Measurements from ENCODE around the gene SPAG16.
"Not testable (repeated sequence)": the region's sequence is repeated elsewhere in the genome, so short reads cannot be mapped to it uniquely, and the experiment has no call there.

The SPAG16 gene

DNA sequence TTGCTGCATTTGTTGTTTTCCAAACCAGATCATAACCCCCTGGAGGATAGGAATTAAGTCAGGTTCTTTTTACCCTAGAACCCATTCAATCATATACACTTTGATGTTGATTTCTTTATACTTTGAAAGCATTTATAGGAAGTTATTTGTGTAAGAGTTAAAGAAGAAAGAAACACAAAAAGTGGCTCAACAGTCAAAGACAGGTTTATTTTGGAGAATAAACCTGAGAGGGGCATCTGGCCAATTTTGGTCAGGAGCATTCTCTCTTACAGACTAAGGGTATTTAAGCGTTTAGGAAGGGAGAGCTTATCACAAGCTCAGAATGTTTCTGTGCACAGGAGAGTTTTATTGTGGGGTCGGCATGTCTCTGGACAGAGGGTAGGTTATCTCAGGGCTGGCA is 398.0 kb downstream of the SPAG16 start:
- no peak for TF ChIP-seq CTCF (conservative IDR thresholded peaks at IDR 0.05)
- H3K27ac ChIP-seq, result no peak overlapping the region

GRCh38 chr2:213688133-213688532 is 403.9 kb downstream of the SPAG16 start:
- TF ChIP-seq CTCF (conservative IDR thresholded peaks at IDR 0.05), result no peak
- H3K27ac ChIP-seq, result no peak overlapping the region

DNA sequence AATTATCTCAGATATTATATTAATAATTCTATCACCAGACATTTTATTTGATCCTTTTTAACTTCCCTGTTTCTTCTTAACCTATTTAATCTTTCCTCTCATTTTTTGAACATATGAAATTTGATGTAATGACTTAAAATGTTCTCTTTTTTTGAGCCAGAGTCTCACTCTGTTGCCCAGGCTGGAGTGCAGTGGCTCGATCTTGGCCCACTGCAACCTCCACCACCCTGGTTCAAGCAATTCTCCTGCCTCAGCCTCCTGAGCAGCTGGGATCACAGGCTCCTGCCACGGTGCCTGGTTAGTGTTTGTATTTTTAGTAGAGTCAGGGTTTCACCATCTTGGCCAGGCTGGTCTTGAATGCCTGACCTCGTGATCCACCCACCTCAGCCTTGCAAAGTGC is 404.6 kb downstream of the SPAG16 start:
- not testable (repeated sequence) for H3K27ac ChIP-seq

- TF ChIP-seq CTCF (conservative IDR thresholded peaks at IDR 0.05), result no peak
- H3K27ac ChIP-seq, result no peak overlapping the region
These were observed 405.3 kb downstream of the SPAG16 start for GRCh38 chr2:213689585-213689984.

DNA sequence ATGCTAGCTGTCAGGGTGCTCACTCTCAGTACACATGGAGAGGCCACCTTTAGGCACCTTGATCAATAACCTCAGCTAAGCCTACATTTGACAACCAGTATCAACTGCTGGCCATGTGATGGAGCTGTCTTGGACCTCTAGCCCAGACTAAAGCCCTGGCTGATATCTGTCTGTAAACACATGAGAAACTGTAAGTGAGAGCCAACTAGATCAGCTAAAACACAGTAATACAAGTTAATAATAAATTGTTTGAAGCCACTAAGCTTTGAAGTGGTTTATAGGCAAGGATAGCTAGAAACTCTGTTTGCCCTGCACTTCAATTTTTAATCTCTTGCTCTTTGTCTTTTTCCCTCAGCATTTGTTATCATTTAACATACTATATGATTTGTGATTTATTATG is 407.1 kb downstream of the SPAG16 start:
- no peak for TF ChIP-seq CTCF (conservative IDR thresholded peaks at IDR 0.05)

DNA sequence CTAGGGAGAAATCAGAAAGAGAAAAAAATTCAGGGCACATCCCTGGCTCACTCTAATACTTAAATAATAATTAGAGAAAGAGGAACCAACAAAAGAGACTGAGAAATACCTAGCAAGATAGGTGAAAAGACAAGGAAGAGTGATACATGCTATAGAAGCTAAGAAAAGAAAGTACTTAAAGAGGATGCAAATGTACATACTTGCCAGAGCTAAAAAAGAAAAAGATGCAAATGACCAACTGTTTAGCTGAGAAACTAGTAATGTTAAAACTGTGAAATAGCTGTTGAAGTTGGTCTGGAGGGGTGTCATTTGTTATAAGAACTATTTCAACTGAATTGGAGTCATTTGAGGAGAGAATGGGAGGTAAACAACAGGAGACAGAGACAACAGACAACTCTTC is 412.2 kb downstream of the SPAG16 start:
- no peak for TF ChIP-seq CTCF (conservative IDR thresholded peaks at IDR 0.05)
- H3K27ac ChIP-seq, result no peak overlapping the region

More for the DNA sequence above, 407.1 kb downstream of the SPAG16 start:
- H3K27ac ChIP-seq, result no peak overlapping the region

DNA sequence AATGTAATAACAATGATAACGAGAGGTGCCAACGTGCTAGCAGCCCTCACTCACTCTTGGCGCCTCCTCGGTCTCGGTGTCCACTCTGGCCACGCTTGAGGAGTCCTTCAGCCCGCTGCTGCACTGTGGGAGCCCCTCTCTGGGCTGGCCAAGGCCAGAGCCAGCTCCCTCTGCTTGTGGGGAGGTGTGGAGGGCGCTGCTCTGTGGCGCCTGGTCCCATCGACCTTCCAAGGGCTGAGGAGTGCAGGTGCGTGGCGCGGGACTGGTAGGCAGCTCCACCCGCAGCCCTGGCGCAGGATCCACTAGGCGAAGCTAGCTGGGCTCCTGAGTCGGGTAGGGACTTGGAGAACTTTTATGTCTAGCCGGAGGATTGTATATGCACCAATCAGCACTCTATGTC is 417.1 kb downstream of the SPAG16 start:
- not testable (repeated sequence) for H3K27ac ChIP-seq

GRCh38 chr2:213703406-213704098 is 419.3 kb downstream of the SPAG16 start:
- TF ChIP-seq CTCF (conservative IDR thresholded peaks at IDR 0.05), result no peak
- H3K27ac ChIP-seq, result no peak overlapping the region

DNA sequence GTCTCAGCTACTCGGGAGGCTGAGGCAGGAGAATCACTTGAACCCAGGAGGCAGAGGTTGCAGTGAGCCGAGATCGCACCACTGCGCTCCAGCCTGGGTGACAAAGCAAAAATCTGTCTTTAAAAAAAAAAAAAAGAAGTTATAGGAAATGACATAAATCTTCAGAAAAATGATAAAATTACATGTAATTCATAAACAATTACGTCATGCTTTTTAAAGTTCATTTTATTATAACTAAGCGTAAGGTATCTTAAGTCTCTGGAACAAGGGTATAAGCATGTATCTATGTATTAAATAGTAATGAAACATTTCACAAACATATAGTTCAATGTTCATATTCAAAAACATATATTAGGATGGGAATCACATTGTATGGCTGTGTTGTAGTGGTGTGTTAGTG is 425.9 kb downstream of the SPAG16 start:
- H3K27ac ChIP-seq, result no peak overlapping the region
- TF ChIP-seq CTCF (conservative IDR thresholded peaks at IDR 0.05), result no peak

DNA sequence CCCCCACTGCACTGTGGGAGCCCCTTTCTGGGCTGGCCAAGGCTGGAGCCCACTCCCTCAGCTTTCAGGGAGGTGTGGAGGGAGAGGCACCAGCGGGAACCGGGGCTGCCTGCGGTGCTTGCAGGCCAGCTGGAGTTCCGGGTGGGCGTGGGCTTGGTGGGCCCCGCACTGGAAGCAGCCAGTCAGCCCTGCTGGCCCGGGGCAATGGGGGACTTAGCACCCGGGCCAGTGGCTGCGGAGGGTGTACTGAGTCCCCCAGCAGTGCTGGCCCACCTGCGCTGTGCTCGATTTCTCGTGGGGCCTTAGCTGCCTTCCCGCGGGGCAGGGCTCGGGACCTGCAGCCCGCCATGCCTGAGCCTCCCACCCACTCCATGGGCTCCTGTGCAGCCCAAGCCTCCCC is 434.1 kb downstream of the SPAG16 start:
- not testable (repeated sequence) for H3K27ac ChIP-seq
